K562 (cell line): ENCODE data around the gene RSRP1. TPM values are rescaled to one million over a fixed set of nuclear protein-coding genes. Genes with fewer than 3 reads are reported as not detected.
A peak's percentile ranks its signal among the peaks of the same experiment; 100 is the strongest.

Experiments used
- CBX3 ChIP-seq, 2 experiments: IDR thresholded peaks; 1 replicate in 1 of 2; 2 replicates in 1 of 2; pipeline ENCODE4 v1.6.1; 2012; ENCODE audit warnings: inconsistent platforms in 2 of 2, low read length in 2 of 2, borderline replicate concordance in 1 of 2, control low read depth in 1 of 2
- CREM ChIP-seq: IDR thresholded peaks from 2 replicates; pipeline ENCODE4 v1.6.1; 2014; ENCODE audit warnings: antibody characterized with exemption, low read depth
- EP300 ChIP-seq: IDR thresholded peaks from 2 replicates; pipeline ENCODE4 v1.6.1; 2012; ENCODE audit warnings: low read length, improper control_type of control experiment
- FOXJ2 ChIP-seq: fragments of 200-800 bp; sonication (Bioruptor generic); IDR thresholded peaks from 2 replicates; pipeline ENCODE4 v1.6.1; 2016; ENCODE audit warnings: missing genetic modification characterization, missing compliant biosample characterization
- FOXP1 ChIP-seq: sonication (generic); formaldehyde crosslinking; IDR thresholded peaks from 2 replicates; pipeline ENCODE4 v1.8.0; 2022; ENCODE audit warnings: mild to moderate bottlenecking, missing genetic modification reagents
- HDAC1 ChIP-seq, 2 experiments: fragments of 450-650 bp; IDR thresholded peaks; 2 replicates each; pipeline ENCODE4 v1.6.1; 2016 to 2017; ENCODE audit warnings: inconsistent platforms in 1 of 2, mild to moderate bottlenecking in 1 of 2, moderate library complexity in 1 of 2
- ILK ChIP-seq: fragments of 450-650 bp; IDR thresholded peaks from 2 replicates; pipeline ENCODE4 v1.6.1; 2016; ENCODE audit warnings: missing genetic modification characterization, low read depth, mild to moderate bottlenecking, missing compliant biosample characterization, moderate library complexity, borderline replicate concordance
- KLF1 ChIP-seq: fragments of 450-650 bp; IDR thresholded peaks from 2 replicates; pipeline ENCODE4 v1.6.1; 2016; ENCODE audit warnings: missing genetic modification characterization, missing compliant biosample characterization
- MLX ChIP-seq, 2 experiments: fragments of 450-650 bp in 1 of 2; sonication (generic) in 1 of 2; formaldehyde crosslinking; conservative IDR thresholded peaks; 2 replicates each; pipeline versions ENCODE4 v1.4.0 to v1.8.1; 2020 to 2022; ENCODE audit warnings: mild to moderate bottlenecking in 1 of 2, missing genetic modification reagents in 1 of 2
- SMAD4 ChIP-seq: fragments of 250-450 bp; sonication (Bioruptor Pico); conservative IDR thresholded peaks from 2 replicates; pipeline ENCODE4 v1.8.0; 2021; ENCODE audit warnings: inconsistent platforms, mild to moderate bottlenecking, moderate library complexity
- SP1 ChIP-seq: sonication (generic); formaldehyde crosslinking; IDR thresholded peaks from 2 replicates; pipeline ENCODE4 v1.8.1; 2022; ENCODE audit warnings: mild to moderate bottlenecking, missing genetic modification reagents
- STAG1 ChIP-seq: sonication (generic); formaldehyde crosslinking; IDR thresholded peaks from 2 replicates; pipeline ENCODE4 v1.5.0; 2020; ENCODE audit warnings: missing genetic modification reagents, borderline replicate concordance
- STAT5A ChIP-seq: IDR thresholded peaks from 2 replicates; pipeline ENCODE4 v1.6.1; 2012; ENCODE audit warnings: low read length, inconsistent platforms, borderline replicate concordance
- ZKSCAN8 ChIP-seq: fragments of 200-800 bp; sonication (Bioruptor generic); IDR thresholded peaks from 2 replicates; pipeline ENCODE4 v1.6.1; 2016; ENCODE audit warnings: missing genetic modification characterization, missing compliant biosample characterization
- ZNF174 ChIP-seq: fragments of 250-450 bp; sonication (Bioruptor Pico); IDR thresholded peaks from 2 replicates; pipeline ENCODE4 v1.4.0; 2020; ENCODE audit warnings: mild to moderate bottlenecking
- ZNF584 ChIP-seq: fragments of 200-800 bp; sonication (Bioruptor generic); IDR thresholded peaks from 2 replicates; pipeline ENCODE4 v1.6.1; 2016; ENCODE audit warnings: low read depth, mild to moderate bottlenecking, missing genetic modification characterization, missing compliant biosample characterization
- ZNF695 ChIP-seq: fragments of 450-650 bp; formaldehyde crosslinking; IDR thresholded peaks from 2 replicates; pipeline ENCODE4 v1.4.0; 2020; ENCODE audit warnings: mild to moderate bottlenecking, moderate library complexity
- polyA plus RNA-seq, 8 experiments: library from polyadenylated mRNA; depleted of rRNA in 4 of 8; stranded (reverse) in 5 of 8; unstranded in 3 of 8; fragments of >200 nt; fragmentation: Nextera tagmentation in 2 of 8; fragmentation: Illumina TruSeq in 1 of 8; extraction: Ambion mirVana in 2 of 8; extraction: Trizol in 1 of 8; gene quantifications; 2 replicates each; pipeline versions ENCODE4 v1.2.1 to v1.2.3, GENCODE V29; 2011 to 2014; ENCODE audit warnings: inconsistent platforms in 1 of 8, missing spikeins in 1 of 8
- total RNA-seq, 7 experiments: library from RNA; depleted of rRNA in 6 of 7; stranded (reverse); fragments of >200 nt in 6 of 7; fragmentation: Illumina TruSeq in 2 of 7; extraction: Trizol in 2 of 7; gene quantifications; 2 replicates each; pipeline versions ENCODE4 v1.2.1 to v1.2.3, GENCODE V29; 2011 to 2021; ENCODE audit warnings: low replicate concordance in 1 of 7
- TF ChIP-seq, protein P1 (sequence below): fragments of 200-800 bp; sonication (Bioruptor generic); IDR thresholded peaks from 2 replicates; pipeline ENCODE4 v1.6.1; 2016; ENCODE audit warnings: missing genetic modification characterization, missing compliant biosample characterization
- TF ChIP-seq, protein P2 (sequence below), 3 experiments: fragments of 200-800 bp in 1 of 3; sonication (Bioruptor generic) in 1 of 3; sonication (generic) in 1 of 3; formaldehyde crosslinking in 1 of 3; IDR thresholded peaks; 2 replicates each; pipeline versions ENCODE4 v1.6.1 to v1.8.0; 2016 to 2022; ENCODE audit warnings: mild to moderate bottlenecking in 2 of 3, missing compliant biosample characterization in 2 of 3, missing genetic modification characterization in 2 of 3, missing genetic modification reagents in 1 of 3
- TF ChIP-seq, protein P3 (sequence below): sonication (generic); formaldehyde crosslinking; IDR thresholded peaks from 2 replicates; pipeline ENCODE4 v1.8.0; 2022; ENCODE audit warnings: missing genetic modification reagents, mild to moderate bottlenecking, borderline replicate concordance

The RSRP1 gene
- total and polyA plus RNA-seq, 9 of the 15 experiments (the other 6 are each of a cell fraction or from before 2014, with no cell fraction given): 27.2 to 283 (median 146) TPM

- TF ChIP-seq, protein P1, sequence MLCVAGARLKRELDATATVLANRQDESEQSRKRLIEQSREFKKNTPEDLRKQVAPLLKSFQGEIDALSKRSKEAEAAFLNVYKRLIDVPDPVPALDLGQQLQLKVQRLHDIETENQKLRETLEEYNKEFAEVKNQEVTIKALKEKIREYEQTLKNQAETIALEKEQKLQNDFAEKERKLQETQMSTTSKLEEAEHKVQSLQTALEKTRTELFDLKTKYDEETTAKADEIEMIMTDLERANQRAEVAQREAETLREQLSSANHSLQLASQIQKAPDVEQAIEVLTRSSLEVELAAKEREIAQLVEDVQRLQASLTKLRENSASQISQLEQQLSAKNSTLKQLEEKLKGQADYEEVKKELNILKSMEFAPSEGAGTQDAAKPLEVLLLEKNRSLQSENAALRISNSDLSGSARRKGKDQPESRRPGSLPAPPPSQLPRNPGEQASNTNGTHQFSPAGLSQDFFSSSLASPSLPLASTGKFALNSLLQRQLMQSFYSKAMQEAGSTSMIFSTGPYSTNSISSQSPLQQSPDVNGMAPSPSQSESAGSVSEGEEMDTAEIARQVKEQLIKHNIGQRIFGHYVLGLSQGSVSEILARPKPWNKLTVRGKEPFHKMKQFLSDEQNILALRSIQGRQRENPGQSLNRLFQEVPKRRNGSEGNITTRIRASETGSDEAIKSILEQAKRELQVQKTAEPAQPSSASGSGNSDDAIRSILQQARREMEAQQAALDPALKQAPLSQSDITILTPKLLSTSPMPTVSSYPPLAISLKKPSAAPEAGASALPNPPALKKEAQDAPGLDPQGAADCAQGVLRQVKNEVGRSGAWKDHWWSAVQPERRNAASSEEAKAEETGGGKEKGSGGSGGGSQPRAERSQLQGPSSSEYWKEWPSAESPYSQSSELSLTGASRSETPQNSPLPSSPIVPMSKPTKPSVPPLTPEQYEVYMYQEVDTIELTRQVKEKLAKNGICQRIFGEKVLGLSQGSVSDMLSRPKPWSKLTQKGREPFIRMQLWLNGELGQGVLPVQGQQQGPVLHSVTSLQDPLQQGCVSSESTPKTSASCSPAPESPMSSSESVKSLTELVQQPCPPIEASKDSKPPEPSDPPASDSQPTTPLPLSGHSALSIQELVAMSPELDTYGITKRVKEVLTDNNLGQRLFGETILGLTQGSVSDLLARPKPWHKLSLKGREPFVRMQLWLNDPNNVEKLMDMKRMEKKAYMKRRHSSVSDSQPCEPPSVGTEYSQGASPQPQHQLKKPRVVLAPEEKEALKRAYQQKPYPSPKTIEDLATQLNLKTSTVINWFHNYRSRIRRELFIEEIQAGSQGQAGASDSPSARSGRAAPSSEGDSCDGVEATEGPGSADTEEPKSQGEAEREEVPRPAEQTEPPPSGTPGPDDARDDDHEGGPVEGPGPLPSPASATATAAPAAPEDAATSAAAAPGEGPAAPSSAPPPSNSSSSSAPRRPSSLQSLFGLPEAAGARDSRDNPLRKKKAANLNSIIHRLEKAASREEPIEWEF: no peak
- TF ChIP-seq EP300: no peak
- no peak for TF ChIP-seq ZNF695
- 0 out of 4 replicates have a peak, but pooled peaks of 1 of the 2 experiments have one; percentile 57 for TF ChIP-seq MLX (CRISPR knock-in tag; conservative IDR thresholded peaks at IDR 0.05)
- no peak for TF ChIP-seq CBX3 (IDR thresholded peaks at IDR 0.05; ENCODE audit: borderline replicate concordance in 1 of 2, low read length in 2 of 2)
- no peak for TF ChIP-seq ILK (tag)
- TF ChIP-seq SMAD4 (CRISPR knock-in tag): no peak
- no peak for TF ChIP-seq STAG1
- TF ChIP-seq, protein P2, sequence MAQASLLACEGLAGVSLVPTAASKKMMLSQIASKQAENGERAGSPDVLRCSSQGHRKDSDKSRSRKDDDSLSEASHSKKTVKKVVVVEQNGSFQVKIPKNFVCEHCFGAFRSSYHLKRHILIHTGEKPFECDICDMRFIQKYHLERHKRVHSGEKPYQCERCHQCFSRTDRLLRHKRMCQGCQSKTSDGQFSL (CRISPR knock-in tag; IDR thresholded peaks at IDR 0.05): no peak
- TF ChIP-seq, protein P2 (tag; IDR thresholded peaks at IDR 0.05): no peak
- TF ChIP-seq ZNF174 (CRISPR knock-in tag): no peak
- TF ChIP-seq HDAC1 (IDR thresholded peaks at IDR 0.05): no peak; a peak in 1 of 4 replicates
- TF ChIP-seq ZKSCAN8 (CRISPR knock-in tag): no peak
- no peak; the same call in 1 of the 2 replicates for TF ChIP-seq SP1 (CRISPR knock-in tag)
- TF ChIP-seq ZNF584: no peak
- TF ChIP-seq FOXP1 (CRISPR knock-in tag): no peak
- no peak for TF ChIP-seq FOXJ2
- TF ChIP-seq CREM: no peak
- TF ChIP-seq, protein P3, sequence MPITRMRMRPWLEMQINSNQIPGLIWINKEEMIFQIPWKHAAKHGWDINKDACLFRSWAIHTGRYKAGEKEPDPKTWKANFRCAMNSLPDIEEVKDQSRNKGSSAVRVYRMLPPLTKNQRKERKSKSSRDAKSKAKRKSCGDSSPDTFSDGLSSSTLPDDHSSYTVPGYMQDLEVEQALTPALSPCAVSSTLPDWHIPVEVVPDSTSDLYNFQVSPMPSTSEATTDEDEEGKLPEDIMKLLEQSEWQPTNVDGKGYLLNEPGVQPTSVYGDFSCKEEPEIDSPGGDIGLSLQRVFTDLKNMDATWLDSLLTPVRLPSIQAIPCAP (CRISPR knock-in tag): no peak
- no peak for TF ChIP-seq KLF1 (tag)
- TF ChIP-seq STAT5A: no peak
Observed at GRCh38 chr1:25245809-25246599, 1.2 kb downstream of the RSRP1 start (continued).
